Erythroblast (primary cell): Measurements from ENCODE around the gene SLC29A3.

Source experiments
- GATA1 ChIP-seq: IDR thresholded peaks from 2 replicates; pipeline ENCODE4 v1.6.1; 2011; ENCODE audit warnings: low read depth, mild to moderate bottlenecking, control low read depth, low read length, moderate library complexity
- POLR2A ChIP-seq: IDR thresholded peaks from 2 replicates; pipeline ENCODE4 v1.6.1; 2011; ENCODE audit warnings: mild to moderate bottlenecking, low read length

GRCh38 chr10:71396084-71396710 lies 77.1 kb downstream of the SLC29A3 start:
- no peak for TF ChIP-seq POLR2A
- no peak for TF ChIP-seq GATA1
